GM06990 (cell line): ENCODE results near the gene ELN.

Source experiments
- DNase-seq: peaks from one replicate; pipeline ENCODE4 v3.0.0-alpha.2; 2011; ENCODE audit not compliant: insufficient read length; ENCODE audit errors: extremely low read depth
- H3K27me3 ChIP-seq: replicated peaks from 2 replicates; pipeline ENCODE4 v1.6.0; 2011; ENCODE audit warnings: low read length; ENCODE audit not compliant: control insufficient read depth, insufficient read depth
- H3K36me3 ChIP-seq: 2 replicates; pipeline ENCODE4 v1.5.1; 2011; ENCODE audit warnings: low read length; ENCODE audit not compliant: control insufficient read depth, insufficient read depth
- H3K4me3 ChIP-seq: replicated peaks from 2 replicates; pipeline ENCODE4 v1.5.1; 2011; ENCODE audit warnings: low read depth, mild to moderate bottlenecking, control low read depth, low read length
- TF ChIP-seq, protein P1 (sequence below): IDR thresholded peaks from 2 replicates; pipeline ENCODE4 v1.5.1; 2011; ENCODE audit warnings: low read length, control low read depth, mild to moderate bottlenecking, inconsistent platforms; ENCODE audit not compliant: insufficient read depth, poor library complexity, severe bottlenecking

The ELN gene

DNA sequence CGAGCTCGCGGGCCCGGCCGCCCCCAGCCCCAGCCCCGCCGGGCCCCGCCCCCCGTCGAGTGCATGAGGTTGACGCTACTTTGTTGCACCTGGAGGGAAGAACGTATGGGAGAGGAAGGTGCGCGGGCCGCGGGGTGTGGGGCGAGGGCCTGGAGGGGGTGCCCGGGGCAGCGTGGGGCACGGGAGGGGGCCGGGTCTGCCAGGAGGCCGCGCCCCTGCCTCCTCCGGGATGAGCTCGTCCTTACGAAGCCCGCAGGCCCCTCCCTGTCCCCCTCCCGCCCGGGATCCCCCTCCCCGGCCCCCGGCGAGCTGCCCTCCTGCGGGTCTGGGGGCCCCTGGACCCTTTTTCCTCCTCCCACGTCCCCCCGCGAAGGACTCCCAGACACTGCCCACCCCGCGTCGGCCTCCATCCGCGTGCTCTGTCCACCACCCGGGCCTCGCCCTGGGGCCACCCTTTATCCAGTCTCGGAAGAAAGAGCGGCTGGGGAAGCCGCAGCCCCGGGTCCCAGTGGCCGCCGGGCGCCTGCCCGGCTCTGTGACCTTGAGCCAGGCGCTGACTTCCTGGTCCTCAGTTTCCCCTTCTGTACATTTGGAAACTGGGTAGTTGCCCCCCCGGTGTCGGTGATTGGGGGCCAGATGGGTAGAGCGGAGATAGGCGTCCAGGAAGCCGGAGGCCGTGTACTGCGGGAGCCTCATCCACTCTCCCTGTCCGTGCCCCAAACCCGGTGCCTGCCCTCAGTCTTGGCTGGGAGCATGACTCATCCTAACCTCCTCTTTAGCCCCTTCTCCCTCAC, 56.2 kb downstream of the ELN start:
- Histone ChIP-seq H3K4me3 (peak overlapping the region; percentile 81), H3K36me3 (no peaks in the 10 kb centered on the region; the same call in none of the 2 replicates), H3K27me3 (no peaks in the 10 kb centered on the region)
- TF ChIP-seq, protein P1, sequence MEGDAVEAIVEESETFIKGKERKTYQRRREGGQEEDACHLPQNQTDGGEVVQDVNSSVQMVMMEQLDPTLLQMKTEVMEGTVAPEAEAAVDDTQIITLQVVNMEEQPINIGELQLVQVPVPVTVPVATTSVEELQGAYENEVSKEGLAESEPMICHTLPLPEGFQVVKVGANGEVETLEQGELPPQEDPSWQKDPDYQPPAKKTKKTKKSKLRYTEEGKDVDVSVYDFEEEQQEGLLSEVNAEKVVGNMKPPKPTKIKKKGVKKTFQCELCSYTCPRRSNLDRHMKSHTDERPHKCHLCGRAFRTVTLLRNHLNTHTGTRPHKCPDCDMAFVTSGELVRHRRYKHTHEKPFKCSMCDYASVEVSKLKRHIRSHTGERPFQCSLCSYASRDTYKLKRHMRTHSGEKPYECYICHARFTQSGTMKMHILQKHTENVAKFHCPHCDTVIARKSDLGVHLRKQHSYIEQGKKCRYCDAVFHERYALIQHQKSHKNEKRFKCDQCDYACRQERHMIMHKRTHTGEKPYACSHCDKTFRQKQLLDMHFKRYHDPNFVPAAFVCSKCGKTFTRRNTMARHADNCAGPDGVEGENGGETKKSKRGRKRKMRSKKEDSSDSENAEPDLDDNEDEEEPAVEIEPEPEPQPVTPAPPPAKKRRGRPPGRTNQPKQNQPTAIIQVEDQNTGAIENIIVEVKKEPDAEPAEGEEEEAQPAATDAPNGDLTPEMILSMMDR = no peak
- peak; percentile 41 for DNase-seq

GRCh38 chr7:74084722-74085578, 57.0 kb downstream of the ELN start:
- Histone ChIP-seq H3K36me3 (no peaks in the 10 kb centered on the region; the same call in none of the 2 replicates), H3K27me3 (no peaks in the 10 kb centered on the region), H3K4me3 (peak overlapping the region; percentile 81)
- no peak for DNase-seq
- TF ChIP-seq, protein P1 = no peak

DNA sequence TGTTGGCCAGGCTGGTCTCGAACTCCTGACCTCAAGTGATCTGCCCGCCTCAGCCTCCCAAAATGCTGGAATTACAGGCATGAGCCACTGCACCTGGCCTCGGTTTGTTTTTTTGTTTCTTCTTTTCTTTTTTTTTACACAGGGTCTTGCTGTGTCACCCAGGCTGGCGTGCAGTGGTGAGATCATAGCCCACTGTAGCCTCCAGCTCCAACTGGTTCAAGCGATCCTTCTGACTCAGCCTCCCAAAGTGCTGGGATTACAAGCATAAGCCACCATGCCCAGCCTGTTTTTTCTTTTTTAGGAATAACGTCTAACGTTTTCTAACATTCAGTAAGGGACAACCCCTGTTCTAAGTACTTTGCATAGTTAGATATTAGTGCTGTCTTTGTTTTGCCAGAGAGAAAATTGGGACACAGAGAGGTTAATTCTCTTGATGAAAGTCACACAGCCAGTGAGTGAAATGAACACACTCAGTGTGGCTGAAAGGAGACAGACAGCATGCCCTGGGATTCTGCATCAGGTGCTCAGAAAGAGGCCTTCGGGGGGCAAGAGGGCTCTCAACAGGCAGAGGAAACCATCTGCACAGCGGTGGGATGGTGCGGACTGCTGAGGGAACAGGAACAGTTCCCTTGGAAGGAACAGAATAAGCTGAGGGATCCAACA, 59.9 kb downstream of the ELN start:
- no peak for DNase-seq
- TF ChIP-seq, protein P1 = no peak
- H3K27me3 ChIP-seq = no peaks in the 10 kb centered on the region
- no peaks in the 10 kb centered on the region; the same call in none of the 2 replicates for H3K36me3 ChIP-seq
- H3K4me3 ChIP-seq = no peak overlapping the region

DNA sequence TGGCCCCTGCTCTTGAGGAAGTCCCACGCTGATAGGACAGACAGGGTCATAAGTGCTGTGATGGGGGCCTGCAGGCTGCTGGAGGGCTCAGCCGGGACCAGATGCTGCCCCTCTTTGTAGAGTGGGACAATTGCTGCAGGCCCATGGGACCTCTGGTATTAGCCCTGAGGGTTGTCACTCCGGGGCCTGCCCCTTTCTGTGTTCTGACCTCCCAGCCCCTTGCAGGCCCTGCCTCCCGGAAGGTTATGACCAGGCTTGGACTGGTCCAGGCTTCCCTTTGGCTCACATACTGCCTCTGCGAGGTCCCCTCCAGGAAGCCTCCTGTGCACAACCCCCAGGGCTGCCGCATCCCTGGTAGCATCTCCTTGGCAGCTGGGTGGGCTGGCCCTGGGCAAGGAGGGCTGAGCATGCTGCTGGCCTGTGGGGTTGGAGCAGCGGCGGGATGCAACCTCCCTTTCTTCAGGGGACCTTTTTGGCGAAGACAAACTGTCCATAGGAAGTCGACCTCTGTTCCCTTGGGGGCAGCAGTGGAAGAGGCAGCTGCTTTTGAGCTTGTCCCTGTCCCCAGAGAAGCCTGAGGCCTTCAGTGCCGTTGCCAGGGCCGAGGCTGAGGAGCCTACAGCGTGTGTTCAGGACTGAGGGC, 64.5 kb downstream of the ELN start:
- peaks cover 7% of the 10 kb centered on the region for H3K36me3 ChIP-seq
- DNase-seq = peak; percentile 44
- TF ChIP-seq, protein P1 = no peak
- no peaks in the 10 kb centered on the region for H3K27me3 ChIP-seq
- peak overlapping the region; percentile 69 for H3K4me3 ChIP-seq

DNA sequence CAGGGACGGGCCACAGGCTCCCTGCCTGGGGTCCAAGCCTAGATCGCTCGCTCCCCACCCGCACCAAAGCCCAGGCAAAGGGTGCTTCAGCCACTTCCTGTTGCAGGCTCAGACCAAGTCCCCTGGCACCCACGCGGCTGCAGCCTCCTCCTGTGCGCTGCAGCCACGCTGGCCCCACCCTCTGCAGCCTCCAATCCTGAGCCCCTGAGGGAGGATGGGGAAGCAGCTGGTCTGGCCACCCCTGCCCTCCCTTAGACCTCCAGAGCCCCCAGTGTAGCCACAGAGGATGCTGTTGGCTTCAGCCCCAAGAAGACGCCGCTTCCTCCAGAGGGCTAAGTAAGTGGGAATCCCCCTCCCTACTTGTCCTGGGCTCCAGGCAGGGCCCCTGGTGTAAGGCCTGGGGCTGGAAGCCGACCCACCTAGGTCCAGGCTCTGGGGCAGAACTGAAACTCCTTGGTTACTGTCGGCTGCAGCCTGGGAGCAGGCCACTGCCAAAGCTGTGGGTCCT, 65.0 kb downstream of the ELN start:
- H3K4me3 ChIP-seq = peak overlapping the region; percentile 69
- DNase-seq = peak; percentile 84
- TF ChIP-seq, protein P1 = no peak
- no peaks in the 10 kb centered on the region for H3K27me3 ChIP-seq
- peaks cover 13% of the 10 kb centered on the region for H3K36me3 ChIP-seq
